H54 (cell line): Measurements from ENCODE around the gene TCOF1.
"Not testable (repeated sequence)": the region's sequence is repeated elsewhere in the genome, so short reads cannot be mapped to it uniquely, and the experiment has no call there.

Experiments used
- DNase-seq: peaks from one replicate; pipeline ENCODE4 v3.0.0; 2011; ENCODE audit warnings: low spot score, mixed read lengths; ENCODE audit not compliant: insufficient read length
- FAIRE-seq: peaks from 3 replicates; lab custom pipeline; 2011; peaks lifted over from hg19 to GRCh38; lab: Jason Lieb, UNC
- POLR2A ChIP-seq: IDR thresholded peaks from 2 replicates; pipeline ENCODE4 v1.6.1; 2011; ENCODE audit warnings: low read depth, mild to moderate bottlenecking, low read length

The TCOF1 gene

DNA sequence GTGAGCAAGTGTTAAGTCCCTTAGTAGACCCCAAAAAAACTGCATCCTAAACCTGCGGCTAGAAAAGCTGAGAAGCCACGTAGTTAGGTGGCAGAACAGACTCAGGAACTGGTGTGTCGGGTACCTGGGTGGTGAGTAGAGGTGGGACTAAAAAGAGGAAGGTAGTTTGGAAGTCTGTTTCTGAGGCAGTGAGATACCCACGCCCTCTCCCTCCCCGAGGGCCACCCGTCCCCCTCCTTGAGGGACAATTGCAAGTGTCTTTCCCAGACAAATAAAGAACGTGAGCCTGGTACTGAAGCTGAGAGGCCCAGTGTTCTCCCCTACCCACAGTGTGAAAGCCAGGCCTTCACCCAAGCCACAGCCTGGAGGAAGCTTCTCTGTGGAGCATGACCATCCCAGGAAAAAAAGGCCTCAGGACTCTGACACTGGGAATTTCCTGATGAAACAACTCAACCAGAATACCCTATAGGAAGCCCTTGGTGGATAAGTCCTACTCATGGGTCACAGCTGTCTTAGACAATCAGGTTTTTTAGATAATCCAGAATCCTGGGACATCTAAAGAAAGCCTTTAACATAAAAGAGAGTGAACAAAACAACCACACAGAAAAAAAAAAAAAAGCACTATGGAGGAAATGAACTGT lies 62.3 kb downstream of the TCOF1 start:
- FAIRE-seq (no peak), DNase-seq (no peak)
- TF ChIP-seq POLR2A: no peak

DNA sequence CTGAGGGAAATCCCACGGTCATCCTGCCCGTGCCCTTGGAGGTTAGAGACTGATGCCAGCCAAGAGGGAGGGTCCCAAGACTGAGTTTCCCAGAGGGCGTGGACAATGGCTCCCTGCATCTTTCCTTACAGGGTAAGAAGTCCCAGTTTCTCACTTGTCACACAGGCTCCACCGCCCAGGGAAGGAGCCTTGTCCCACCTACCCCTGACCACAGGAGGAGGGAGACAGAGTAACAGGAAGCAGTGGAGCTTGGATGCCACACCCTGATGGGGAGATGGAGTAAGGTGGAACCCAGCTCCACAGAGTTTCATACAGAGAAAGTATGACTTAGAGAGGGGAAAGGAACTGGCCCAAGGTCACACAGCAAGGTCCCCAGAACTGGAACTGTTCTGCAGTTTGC lies 64.6 kb downstream of the TCOF1 start:
- DNase-seq: no peak
- FAIRE-seq: no peak

DNA sequence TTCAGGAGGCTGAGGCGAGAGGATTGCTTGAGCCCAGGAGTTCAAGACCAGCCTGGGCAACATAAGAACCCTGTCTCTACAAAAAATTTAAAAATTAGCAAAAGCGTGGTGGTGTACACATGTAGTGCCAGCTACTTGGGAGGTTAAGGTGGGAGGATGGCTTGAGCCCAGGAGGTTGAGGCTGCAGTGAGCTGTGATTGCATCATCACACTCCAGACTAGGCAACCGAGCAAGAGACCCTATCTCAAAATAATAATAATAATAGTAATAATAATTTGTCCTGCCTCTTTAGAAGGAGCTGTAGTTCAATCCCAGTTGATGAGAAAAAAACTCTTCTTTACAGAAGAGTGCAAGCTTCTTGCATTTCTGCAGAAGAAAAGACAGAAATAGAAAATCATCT lies 65.3 kb downstream of the TCOF1 start:
- FAIRE-seq: no peak
- DNase-seq: no peak
- TF ChIP-seq POLR2A: no peak

More for the DNA sequence above, 64.6 kb downstream of the TCOF1 start:
- no peak for TF ChIP-seq POLR2A

DNA sequence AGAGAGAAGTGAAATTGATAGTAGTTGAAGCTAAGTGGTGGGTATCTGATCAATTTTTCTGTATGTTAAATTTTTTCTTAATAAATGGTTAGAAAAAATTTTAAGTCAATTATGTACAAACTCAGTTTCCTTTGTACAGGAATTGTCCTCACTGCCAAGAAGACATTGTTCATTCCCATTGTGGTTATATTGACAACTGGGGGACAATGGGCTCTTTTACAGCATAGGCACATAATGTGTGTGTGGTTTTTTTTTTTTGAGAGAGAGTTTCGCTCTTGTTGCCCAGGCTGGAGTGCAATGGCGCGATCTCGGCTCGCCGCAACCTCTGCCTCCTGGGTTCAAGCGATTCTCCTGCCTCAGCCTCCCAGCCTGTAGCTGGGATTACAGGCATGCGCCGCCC lies 68.7 kb downstream of the TCOF1 start:
- FAIRE-seq, DNase-seq: not testable (repeated sequence)

DNA sequence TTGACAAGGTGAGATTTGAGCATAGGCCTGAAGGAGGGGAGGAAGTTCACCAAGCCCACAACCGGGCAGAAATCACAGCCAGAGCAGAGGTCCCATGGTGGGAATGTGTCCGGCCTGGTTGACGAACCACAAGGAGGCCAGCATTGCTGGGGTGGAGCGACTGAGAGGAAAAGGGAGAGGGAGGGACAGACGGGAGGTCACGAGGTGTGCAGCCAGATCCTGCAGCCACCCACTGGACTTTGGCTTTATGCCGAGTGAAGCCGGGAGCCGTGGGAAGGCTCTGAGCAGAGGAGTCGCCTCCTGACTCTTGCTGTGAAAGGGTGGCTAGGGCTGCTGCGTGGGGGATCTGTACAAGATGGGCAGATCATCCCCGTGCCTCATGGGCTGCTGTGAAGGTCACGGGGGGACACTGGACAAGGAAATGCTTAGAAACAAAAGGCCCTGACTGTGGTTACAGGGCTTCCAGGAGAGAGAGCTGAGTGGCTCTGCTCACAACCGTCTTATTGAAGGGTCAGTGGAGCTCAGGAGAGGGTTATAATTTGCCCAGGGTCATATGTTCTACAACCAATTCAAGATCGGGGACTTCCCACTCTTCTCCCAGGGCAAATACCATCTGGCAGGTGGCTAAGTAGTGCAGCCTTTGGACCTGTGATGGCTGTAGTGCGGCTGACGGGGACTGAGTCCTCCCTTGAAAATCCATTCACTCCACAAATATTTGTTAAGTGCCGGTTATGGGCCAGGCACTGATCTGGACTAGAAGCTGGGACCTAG lies 70.8 kb downstream of the TCOF1 start:
- no peak for FAIRE-seq
- DNase-seq: no peak
- no peak for TF ChIP-seq POLR2A

DNA sequence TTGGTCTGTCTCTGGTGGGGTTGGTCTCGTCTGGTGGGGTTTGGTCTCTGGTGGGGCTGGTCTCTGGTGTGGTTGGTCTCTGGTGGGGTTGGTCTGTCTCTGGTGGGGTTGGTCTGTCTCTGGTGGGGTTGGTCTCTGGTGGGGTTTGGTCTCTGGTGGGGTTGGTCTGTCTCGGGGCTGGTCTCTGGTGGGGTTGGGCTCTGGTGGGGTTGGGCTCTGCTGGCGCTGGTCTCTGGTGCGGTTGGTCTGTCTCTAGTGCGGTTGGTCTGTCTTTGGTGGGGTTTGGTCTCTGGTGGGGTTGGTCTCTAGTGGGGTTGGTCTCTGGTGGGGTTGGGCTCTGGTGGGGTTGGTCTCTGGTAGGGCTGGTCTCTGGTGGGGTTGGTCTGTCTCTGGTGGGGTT lies 71.5 kb downstream of the TCOF1 start:
- no peak for FAIRE-seq
- no peak for TF ChIP-seq POLR2A
- DNase-seq: no peak

DNA sequence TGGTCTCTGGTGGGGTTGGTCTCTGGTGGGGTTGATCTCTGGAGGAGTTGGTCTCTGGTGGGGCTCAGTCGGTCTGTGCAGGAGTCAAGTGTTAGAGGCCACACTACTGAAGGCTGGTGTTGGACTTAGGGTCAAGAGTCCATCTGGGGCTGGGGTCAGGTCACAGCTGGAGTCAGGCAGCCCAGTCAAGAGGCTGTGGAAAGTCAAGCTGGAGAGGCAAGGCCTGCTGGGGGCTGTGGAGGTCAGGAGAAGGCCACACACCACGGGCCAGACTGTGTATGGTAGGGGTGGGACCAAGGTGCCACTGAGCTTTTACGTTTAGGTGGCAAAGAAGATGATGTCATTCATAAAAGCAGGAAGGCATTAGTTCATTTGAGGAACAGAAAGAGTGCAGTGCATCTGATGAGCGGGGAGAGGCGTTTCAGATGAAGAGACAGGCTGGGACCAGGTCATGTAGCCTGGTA lies 71.9 kb downstream of the TCOF1 start:
- TF ChIP-seq POLR2A: no peak
- no peak for DNase-seq
- FAIRE-seq: no peak

DNA sequence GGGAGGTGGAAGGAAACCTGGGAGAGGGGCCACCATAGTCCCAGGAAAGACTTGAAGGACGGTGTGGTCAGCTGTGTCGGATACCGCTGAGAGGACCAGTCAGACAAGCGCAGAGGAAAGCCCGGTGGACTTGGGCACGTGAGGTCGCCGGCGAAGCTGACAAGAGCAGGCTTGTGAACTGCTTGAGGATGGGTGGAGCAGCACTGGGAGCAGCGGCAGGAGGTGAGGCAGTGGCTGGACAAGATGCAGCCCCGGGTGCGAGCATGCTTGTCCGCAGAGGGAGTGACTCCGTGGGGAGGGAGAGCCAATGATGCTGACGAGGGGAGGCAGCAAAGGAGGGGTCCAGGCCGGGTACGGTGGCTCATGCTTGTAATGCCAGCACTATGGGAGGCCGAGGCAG lies 73.6 kb downstream of the TCOF1 start:
- no peak for TF ChIP-seq POLR2A
- FAIRE-seq (no peak), DNase-seq (no peak)

DNA sequence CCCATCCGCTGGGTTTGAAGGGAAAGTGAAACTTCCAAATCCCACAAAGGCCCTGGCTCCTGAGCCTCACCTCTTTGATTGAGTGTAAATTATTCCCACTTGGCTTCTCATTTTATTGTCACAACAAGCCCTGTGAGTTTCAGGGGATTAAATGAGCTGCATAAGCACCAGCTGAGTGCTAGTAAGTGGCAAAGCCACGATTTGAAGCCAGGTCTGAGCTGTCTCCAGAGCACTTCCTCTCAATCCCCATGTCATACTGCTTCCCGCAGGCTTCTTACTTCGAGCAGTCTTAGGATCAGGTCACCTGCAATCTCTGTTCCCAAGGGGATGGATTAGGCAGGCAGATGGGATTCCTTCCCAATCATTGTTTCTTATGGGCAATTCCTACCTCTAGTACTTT lies 74.1 kb downstream of the TCOF1 start:
- FAIRE-seq (no peak), DNase-seq (no peak)
- TF ChIP-seq POLR2A: no peak

DNA sequence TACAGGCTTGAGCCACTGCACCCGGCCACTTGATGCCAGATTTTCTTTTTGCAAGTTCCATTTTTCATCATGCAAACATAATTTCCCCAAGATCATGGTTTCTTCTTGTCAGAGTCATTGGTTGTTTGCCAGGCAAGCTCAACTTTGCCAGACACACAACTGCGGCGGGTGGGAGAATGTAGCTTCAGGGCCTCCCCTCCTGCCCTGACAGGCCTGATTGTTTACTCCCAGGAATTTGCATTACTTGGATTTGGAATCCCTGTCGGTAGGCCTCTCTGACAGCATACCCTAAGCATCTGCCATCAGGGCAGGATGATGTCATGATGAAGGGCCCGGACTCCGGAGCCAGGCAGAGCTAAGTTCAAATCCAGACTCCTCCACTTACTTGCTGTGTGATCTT lies 77.0 kb downstream of the TCOF1 start:
- no peak for FAIRE-seq
- DNase-seq: peak; percentile 78

DNA sequence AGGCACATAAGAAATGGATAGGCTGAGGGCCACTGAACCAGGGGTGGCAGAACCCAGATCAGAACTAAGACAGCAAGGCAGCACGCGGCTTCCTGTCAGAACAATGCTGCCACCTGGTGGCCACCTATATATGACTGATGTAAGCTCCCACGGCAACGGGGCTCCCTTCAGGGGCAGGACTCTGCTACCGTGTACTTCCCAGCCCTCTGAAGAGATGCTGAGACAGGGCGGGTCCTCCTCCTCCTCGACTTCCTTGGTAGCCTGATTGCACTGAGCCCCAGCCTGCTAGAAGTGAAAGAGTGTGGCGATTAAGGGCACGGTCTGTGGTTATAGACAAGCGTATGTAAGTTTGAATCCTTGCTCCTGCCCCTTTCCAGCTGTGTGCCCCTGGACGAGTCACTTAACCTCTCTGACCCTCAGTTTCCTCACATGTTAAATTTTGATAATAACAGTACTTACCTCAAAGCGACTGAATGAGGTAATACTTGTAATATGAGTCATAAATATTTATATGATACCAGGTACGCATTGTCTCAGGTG lies 78.7 kb downstream of the TCOF1 start:
- TF ChIP-seq POLR2A: no peak
- FAIRE-seq: no peak
- DNase-seq: peak; percentile 83

More for the DNA sequence above, 77.0 kb downstream of the TCOF1 start:
- no peak for TF ChIP-seq POLR2A

DNA sequence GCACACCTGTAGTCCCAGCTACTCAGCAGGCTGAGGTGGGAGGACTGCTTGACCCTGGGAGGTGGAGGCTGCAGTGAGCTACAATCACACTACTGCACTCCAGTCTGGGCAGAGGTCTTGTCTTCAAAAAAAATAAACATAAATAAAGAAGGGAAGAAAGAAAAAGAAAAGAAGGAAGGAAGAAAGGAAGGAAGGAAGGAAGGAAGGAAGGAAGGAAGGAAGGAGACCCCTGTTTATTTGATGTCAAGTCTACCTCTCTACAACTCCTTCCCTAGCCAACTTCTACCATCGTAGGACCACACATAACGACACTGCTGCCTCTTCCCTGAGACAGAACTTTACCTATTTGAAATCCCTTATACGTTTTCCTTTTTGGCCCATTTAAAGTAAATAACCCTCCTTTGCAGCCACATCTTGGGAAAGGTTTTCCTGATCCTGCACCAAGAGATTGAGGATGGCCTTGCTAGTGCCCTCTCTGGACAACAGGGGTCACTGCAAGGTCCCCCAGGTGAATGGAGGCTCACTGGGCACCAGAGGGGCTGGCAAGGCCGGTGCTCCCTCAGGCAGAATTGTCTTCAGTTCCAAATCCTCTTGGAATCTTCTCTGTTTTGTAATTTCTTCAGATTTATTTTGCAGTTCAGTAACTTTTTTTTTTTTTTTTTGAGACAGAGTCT lies 81.5 kb downstream of the TCOF1 start:
- TF ChIP-seq POLR2A: no peak
- FAIRE-seq: no peak
- peak; percentile 50 for DNase-seq

DNA sequence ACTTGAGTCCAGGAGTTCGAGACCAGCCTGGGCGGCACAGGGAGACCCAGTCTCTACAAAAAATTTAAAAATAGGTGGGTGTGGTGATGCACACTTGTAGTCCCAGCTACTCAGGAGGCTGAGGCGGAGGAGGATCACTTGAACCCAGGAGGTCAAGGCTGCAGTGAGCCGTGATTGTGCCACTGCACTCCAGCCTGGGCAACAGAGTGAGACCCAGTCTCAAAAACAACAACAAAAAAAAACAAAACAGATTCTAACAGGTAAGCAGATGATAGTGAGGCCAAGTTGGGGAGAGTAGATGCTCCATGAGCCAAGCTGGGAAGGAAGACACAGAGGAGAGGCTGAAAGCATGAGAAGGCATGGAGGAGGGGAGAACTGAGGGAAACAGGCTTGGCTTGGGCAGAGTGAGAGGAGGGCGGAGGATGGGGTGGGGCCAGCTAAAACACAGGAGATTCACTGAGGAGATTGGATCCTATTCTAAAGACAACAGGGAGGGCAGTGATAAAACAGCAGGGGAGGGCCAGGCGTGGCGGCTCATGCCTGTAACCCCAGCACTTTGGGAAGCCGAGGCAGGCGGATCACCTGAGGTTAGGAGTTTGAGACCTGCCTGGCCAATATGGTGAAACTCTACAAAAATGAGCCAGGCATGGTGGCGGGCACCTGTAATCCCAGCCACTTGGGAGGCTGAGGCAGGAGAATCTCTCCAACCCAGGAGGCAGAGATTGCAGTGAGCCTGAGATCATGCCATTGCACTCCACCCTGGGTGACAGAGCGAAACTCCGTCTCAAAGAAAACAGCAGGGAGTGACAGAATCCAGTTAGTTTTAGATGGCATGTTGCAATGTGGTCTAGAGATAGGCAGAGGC lies 83.7 kb downstream of the TCOF1 start:
- no peak for TF ChIP-seq POLR2A
- DNase-seq: no peak
- no peak for FAIRE-seq
